Heart left ventricle (tissue), 16 donors: ENCODE measurements around the gene PRPF19. TPM values are rescaled to one million over a fixed set of nuclear protein-coding genes. Genes with fewer than 3 reads are reported as not detected.

Experiments
- ATAC-seq, 4 donors: fragments of 200-7000 bp; cut with Tn5 transposase; one replicate each; pipeline ENCODE4 v1.9.1; 2020 to 2022; ENCODE audit warnings: moderate library complexity in 4 of 4, mild to moderate bottlenecking in 3 of 4, moderate number of reproducible peaks in 1 of 4
- DNase-seq, 5 donors: peaks; one replicate each; pipeline ENCODE4 v3.0.0-alpha.2; 2020
- H3K27ac ChIP-seq, 12 donors: fragments of 200-600 bp; sonication (generic) in 4 of 12; one replicate each; pipeline versions ENCODE4 v1.5.0 to v1.8.0; 2016 to 2022; ENCODE audit warnings: mild to moderate bottlenecking in 2 of 12
- H3K27me3 ChIP-seq, 9 donors: fragments of 200-600 bp; sonication (generic) in 2 of 9; one replicate each; pipeline versions ENCODE4 v1.5.1 to v1.8.0; 2016 to 2022; ENCODE audit warnings: mild to moderate bottlenecking in 3 of 9
- H3K36me3 ChIP-seq, 9 donors: fragments of 200-600 bp; sonication (generic) in 2 of 9; one replicate each; pipeline versions ENCODE4 v1.5.0 to v1.8.0; 2018 to 2022; ENCODE audit warnings: mild to moderate bottlenecking in 2 of 9
- H3K4me1 ChIP-seq, 12 donors: fragments of 200-600 bp; sonication (generic) in 4 of 12; one replicate each; pipeline versions ENCODE4 v1.5.0 to v1.8.0; 2016 to 2022; ENCODE audit warnings: mild to moderate bottlenecking in 3 of 12
- H3K4me3 ChIP-seq, 12 donors: fragments of 200-600 bp; sonication (generic) in 4 of 12; one replicate each; pipeline versions ENCODE4 v1.5.0 to v1.8.0; 2017 to 2022; ENCODE audit warnings: mild to moderate bottlenecking in 9 of 12, moderate library complexity in 4 of 12
- H3K9me3 ChIP-seq, 12 donors: fragments of 200-600 bp; sonication (generic) in 4 of 12; one replicate each; pipeline versions ENCODE4 v1.5.0 to v1.8.0; 2016 to 2022; ENCODE audit warnings: mild to moderate bottlenecking in 1 of 12
- POLR2A ChIP-seq, 2 donors: fragments of 450-650 bp; IDR thresholded peaks; one replicate each; pipeline ENCODE4 v1.6.1; 2017; ENCODE audit warnings: antibody characterized with exemption in 2 of 2, mild to moderate bottlenecking in 2 of 2, moderate library complexity in 2 of 2
- WGBS, 4 donors: extraction: QIAGEN DNeasy Blood & Tissue Kit in 2 of 4; methylation state at CpG; one replicate each; pipeline versions ENCODE4 v1.1.5 to v1.1.7; 2013 to 2018; 5-methylcytosine and 5-hydroxymethylcytosine counted together
- intact Hi-C, 10 donors: fragments of 100-400 bp; cut with DNase I; formaldehyde crosslinking; loops; one replicate each; pipeline versions ENCODE4 v1.11.1 to v1.14.2; 2022
- polyA plus RNA-seq, 2 donors: library from polyadenylated mRNA; stranded (reverse); fragments of 200-250 nt; gene quantifications; one replicate each; pipeline ENCODE4 v1.2.3, GENCODE V29; 2013
- total RNA-seq, 9 donors: library from RNA; depleted of rRNA in 2 of 9; stranded (reverse); fragments of >200 nt in 2 of 9; fragmentation: NEBNext Ultra II Directional in 3 of 9; extraction: Animal tissue kit (Norgen Biotek cat#: 25700) in 3 of 9; gene quantifications; one replicate each; pipeline versions ENCODE4 v1.1.0 to v1.2.4, GENCODE V29; 2016 to 2023
- TF ChIP-seq, protein P1 (sequence below), 12 donors: fragments of 200-600 bp; sonication (generic) in 4 of 12; IDR thresholded peaks; one replicate each; pipeline versions ENCODE4 v1.5.0 to v1.8.0; 2018 to 2022; ENCODE audit warnings: antibody characterized with exemption in 12 of 12, mild to moderate bottlenecking in 5 of 12
- donor health status: ischemic (EF 13 %, LVEDD 7.1; RV severe dilation, severe dysfunction).
- donor health status: healthy with polysubstance abuse.
- donor health status: DM: no; HTN: yes; CAD: no.
- donor health status: DM: no; HTN: no; CAD: no.
- donor health status: ischemic (EF 25% LVEDD 6.9; RV normal size, moderate dysfunction).
- donor health status: ischemic (EF 25% LVEDD 5.7; RV mildly dilated, moderate dysfunction).
- donor health status: healthy.
- donor health status: DM: yes; HTN: yes; CAD: no.
- donor health status: ischemic (EF 35%, LVEDD 5.7; RV mildly dilated, moderate dysfunction).
- donor health status: nonischemic (EF 11% LVEDD 7.7; RV severe dilation, severe dysfunction).
- donor health status: DM: yes; HTN: yes; CAD: no.
- donor health status: PGD.
- donor health status: ischemic (EF 29% LVEDD 5.4; RV normal size, mild dysfunction).
- donor health status: nonischemic (EF 23%, LVEDD 6.1; RV moderate dilation, normal function).

The PRPF19 gene
- total and polyA plus RNA-seq, 11 donors: 30.8 to 72.0 (median 40.8) TPM

DNA sequence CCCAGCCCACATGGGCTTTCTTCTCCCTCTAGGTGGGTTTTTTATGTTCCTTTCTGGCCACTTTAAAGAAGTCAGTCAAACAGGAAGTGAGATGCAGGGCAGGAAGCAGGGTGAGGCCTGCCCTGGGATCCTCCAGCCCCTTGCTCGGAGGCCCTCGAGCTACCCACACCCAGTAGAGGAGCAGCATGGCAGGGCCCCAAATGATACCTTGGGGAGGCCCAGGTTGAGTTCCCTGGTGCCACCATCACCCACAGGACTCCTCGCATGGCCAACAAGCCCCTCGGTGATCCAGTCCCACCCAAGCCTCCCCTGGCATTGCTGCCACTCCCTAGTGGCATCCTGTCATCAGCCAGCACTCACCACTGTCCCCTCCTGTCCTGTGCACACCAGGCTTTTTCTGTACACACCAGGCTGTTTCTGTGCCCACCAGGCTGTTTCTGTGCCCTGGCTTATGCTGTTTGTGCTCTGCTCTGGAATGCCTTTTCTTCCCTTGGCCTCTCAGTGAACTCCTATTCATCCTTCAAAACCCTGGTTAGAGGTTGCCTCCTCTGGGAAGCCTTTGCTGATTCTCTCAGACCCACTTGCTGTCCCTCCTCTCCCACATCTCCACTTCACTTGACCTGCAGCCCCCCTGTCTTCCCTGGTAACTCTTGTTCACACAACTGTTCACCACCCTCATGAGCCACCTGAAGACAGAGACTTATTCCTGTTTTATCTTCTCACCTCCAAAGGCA, 47.5 kb downstream of the PRPF19 start:
- no peak overlapping the region for H3K4me3 ChIP-seq
- TF ChIP-seq, protein P1, sequence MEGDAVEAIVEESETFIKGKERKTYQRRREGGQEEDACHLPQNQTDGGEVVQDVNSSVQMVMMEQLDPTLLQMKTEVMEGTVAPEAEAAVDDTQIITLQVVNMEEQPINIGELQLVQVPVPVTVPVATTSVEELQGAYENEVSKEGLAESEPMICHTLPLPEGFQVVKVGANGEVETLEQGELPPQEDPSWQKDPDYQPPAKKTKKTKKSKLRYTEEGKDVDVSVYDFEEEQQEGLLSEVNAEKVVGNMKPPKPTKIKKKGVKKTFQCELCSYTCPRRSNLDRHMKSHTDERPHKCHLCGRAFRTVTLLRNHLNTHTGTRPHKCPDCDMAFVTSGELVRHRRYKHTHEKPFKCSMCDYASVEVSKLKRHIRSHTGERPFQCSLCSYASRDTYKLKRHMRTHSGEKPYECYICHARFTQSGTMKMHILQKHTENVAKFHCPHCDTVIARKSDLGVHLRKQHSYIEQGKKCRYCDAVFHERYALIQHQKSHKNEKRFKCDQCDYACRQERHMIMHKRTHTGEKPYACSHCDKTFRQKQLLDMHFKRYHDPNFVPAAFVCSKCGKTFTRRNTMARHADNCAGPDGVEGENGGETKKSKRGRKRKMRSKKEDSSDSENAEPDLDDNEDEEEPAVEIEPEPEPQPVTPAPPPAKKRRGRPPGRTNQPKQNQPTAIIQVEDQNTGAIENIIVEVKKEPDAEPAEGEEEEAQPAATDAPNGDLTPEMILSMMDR (IDR thresholded peaks at IDR 0.05): no peak
- no peak for TF ChIP-seq POLR2A (IDR thresholded peaks at IDR 0.05)
- 61 to 81% (median 70%) methylated on average over 4 of the region's 4 CpGs for WGBS, 4 donors
- ATAC-seq (no peak), DNase-seq (peak in 1 of 5 donors; percentile 19)
- peaks cover 0 to 6% (median 0%) of the 10 kb centered on the region in 12 donors for H3K4me1 ChIP-seq
- intact Hi-C loops: no loop called here
- H3K27ac ChIP-seq: no peak overlapping the region
- no peaks in the 10 kb centered on the region for H3K9me3 ChIP-seq
- no peaks in the 10 kb centered on the region for H3K27me3 ChIP-seq
- H3K36me3 ChIP-seq: no peaks in the 10 kb centered on the region

DNA sequence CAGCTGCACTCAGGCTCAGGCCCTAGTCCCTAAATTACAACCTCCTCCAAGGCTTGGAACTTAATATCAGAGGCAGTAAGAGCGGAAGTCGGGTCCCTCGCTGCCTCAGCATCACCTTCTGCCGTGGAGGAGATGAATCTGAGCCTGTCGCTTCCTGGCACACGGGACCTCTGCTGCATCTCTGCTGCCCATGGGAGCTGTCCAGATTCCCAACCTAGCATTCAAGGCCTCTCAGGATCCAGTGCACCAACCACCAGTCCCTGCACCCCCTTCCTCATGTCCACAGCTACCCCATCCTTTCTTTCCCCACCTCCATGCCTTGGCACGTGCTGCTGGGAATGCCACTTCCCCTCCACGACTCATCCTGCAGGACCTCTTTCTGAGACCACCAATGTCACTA, 48.1 kb downstream of the PRPF19 start:
- H3K27me3 ChIP-seq: no peaks in the 10 kb centered on the region
- H3K27ac ChIP-seq: no peak overlapping the region
- DNase-seq: peak in 1 of 5 donors; percentile 26
- no peak for TF ChIP-seq POLR2A (IDR thresholded peaks at IDR 0.05)
- TF ChIP-seq, protein P1 (IDR thresholded peaks at IDR 0.05): no peak
- H3K4me1 ChIP-seq: peaks cover 0 to 6% (median 0%) of the 10 kb centered on the region in 12 donors
- no peak for ATAC-seq
- H3K4me3 ChIP-seq: no peak overlapping the region
- peaks cover 0 to under 1% (median 0%) of the 10 kb centered on the region in 9 donors for H3K36me3 ChIP-seq
- WGBS, 4 donors: 73 to 86% (median 79%) methylated on average over 8 of the region's 8 CpGs
- intact Hi-C loops: no loop called here
- no peaks in the 10 kb centered on the region for H3K9me3 ChIP-seq

DNA sequence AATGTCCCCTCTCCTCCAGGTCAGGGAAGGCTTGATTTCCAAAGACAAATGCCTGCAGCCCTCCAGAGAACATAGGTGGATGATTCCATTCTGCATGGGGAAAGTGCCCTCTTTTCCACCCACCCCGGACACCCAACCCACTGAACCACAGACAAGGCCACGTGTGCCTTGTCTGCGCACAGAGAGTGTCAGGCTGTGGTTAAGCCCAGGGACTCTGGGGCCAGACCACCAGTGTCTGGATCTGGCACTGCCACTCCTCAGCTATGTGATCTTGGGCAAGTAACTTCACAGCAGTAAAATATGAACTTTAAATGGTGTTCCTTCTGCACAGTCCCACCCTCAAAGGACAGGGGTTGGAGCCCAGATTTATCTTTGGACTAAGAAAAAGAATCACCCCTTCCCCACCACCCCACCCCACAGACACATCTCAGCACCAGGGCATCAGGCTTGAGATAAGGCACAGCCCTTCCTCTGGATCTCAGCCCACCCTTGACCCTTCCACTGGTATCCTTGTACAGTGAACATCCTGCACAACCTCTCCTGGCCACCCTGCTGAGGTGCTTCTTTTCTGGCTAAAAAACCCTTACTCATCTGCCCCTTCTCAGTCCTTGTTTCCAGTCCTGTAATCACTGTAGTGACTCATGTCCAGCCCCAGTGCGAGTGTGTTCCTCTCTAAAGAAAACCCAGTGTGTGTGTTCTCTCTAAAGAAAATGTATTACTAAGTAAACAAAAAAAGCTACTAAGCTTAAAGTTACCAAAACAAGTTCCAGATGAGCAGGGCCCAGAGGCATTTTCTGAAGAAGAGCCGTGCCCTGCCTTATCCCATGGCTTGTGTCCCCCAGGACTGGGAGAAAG, 48.8 kb downstream of the PRPF19 start:
- Histone ChIP-seq H3K4me1 (peaks cover 0 to 6% (median 0%) of the 10 kb centered on the region in 12 donors), H3K4me3 (no peak overlapping the region), H3K9me3 (no peaks in the 10 kb centered on the region), H3K27ac (no peak overlapping the region), H3K36me3 (peaks cover 0 to 7% (median 0%) of the 10 kb centered on the region in 9 donors), H3K27me3 (no peaks in the 10 kb centered on the region)
- ATAC-seq: no peak
- DNase-seq: no peak
- 82 to 89% (median 89%) methylated on average over 5 of the region's 5 CpGs for WGBS, 4 donors
- TF ChIP-seq, protein P1 (IDR thresholded peaks at IDR 0.05): no peak
- no peak for TF ChIP-seq POLR2A (IDR thresholded peaks at IDR 0.05)
- intact Hi-C loops: no loop called here
